HG02571 (cell line): ENCODE data around the gene ADAM11.

Experiments used
- ATAC-seq: cut with Tn5 transposase; IDR thresholded peaks from one replicate; pipeline ENCODE4 v1.9.1; 2021; ENCODE audit warnings: mild to moderate bottlenecking, moderate library complexity; ENCODE audit not compliant: unreplicated experiment

Gene ADAM11

DNA sequence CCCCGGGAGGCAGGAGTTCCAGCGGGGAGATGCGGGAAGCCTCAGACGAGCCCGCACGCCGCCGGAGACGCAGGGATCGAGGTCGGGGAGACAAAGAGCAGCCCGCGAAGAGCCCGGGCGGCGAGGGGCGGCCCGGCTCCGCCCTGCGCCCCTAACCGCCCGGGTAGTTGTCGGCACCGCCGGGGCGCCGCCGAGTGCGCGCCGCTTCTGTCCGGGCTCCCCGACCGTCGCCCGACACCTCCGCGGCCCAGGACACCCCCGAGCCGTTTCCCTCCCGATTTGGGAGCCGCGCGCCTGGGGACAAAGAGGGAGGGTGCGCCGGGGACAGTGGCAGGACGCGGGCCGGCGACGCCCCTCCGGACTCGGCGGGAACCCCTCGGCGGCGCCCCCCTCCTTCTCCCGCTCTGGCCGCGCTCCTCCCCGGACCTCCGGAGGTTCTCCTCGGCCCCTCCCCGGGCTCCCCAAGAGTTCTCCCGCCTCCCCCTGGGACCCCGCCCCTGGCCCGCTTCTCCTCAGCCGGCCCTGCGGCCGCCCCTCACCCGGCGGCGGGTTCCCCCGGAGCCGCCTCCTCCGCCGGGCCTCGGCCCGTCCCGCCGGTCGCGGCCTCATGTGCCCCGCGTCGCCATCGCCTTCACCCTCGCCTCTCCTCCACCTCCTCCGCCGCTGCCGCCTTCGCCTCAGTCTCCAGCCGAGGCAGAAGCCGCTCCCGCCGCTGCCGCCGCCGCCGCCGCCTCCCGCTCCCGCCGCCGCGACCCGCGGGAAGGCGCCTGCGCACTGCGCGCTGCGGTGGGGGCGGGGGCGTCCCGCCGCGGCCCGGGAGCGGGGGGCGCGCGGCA is 71.0 kb downstream of the ADAM11 start, which contains the start of gene GJC1:
Gene GJC1, minus strand, starts transcription at position 765 of the 836 bp plus-strand sequence. CDS start 24,470 bp downstream, outside the sequence.
- no peak for ATAC-seq

DNA sequence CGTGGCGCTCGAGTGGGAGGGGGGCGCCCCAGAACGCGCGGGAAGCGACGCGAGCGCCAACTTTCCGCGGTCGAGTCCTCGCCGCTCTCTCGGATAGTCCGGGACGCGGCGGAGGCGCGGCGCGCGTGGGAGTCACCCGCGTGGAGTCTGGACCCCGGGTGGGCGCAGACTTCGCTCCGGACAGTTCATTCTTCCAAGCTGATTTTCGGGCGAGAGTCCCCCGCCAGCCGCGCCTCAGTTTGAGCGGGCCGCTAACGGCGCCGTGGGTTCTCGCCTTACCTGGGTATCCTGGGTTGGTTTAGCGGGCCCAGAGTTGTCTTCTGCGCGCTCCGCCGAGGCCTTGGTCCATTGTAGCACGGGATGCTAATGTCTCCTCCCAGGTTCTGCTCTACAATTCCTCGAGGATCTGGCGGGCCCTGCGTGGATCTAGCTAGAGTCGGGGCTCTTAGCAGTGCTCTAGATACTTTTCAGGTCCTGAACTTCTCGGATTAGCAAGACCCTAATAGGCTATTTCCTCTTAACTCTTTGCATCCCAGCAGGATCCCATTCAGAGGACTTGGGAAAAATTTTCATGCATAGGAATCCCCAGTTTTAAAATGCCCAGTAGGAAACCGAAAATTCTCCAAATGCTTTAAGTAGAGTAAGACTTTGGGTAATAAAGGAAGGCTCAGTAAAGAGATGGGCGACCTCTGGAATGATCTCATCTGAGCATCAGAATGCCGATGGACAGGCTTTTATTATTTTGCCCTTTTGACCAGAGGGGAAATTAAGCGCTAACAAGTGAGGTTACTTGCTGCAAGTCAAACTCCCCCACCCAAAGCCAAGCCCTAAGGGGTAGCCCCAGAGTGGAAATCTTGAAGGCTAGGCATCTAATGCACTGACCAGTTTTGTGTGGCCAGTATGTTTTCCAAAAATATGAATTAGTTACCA is 71.8 kb downstream of the ADAM11 start:
- no peak for ATAC-seq

DNA sequence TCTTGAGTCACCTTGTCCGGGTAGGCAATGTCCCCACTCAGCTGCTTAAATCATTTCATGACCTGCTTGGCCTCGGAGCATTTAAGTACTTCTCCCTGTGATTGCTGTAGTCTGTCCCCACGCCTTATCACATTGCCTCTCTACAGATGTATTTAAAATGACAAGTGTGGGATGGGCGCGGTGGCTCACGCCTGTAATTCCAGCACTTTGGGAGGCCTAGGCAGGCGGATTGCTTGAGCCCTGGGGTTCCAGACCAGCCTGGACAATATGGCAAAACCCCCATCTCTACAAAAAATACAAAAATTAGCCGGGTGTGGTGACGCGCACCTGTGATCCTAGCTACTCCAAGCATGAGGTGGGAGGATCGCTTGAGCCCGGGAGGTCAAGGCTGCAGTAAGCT is 72.6 kb downstream of the ADAM11 start:
- ATAC-seq: no peak
